Spleen (tissue), 11 donors: ENCODE measurements around the gene SEC24B. TPM values are rescaled to one million over a fixed set of nuclear protein-coding genes. Genes with fewer than 3 reads are reported as not detected.

Experiments used
- DNase-seq: peaks from one replicate; pipeline ENCODE4 v3.0.0-alpha.2; 2020
- H3K27ac ChIP-seq, 8 donors: fragments of 200-600 bp; sonication (generic) in 7 of 8; 1 replicate in 4 of 8; 2 replicates in 4 of 8; pipeline versions ENCODE4 v1.5.0 to v1.8.0; 2016 to 2021; ENCODE audit warnings: inconsistent platforms in 4 of 8, mild to moderate bottlenecking in 4 of 8, moderate library complexity in 1 of 8
- H3K27me3 ChIP-seq, 7 donors: fragments of 200-600 bp; sonication (generic) in 6 of 7; replicated peaks in 1 of 7; 1 replicate in 4 of 7; 2 replicates in 3 of 7; pipeline versions ENCODE4 v1.5.0 to v1.8.0; 2016 to 2021; ENCODE audit warnings: inconsistent platforms in 3 of 7, mild to moderate bottlenecking in 1 of 7
- H3K36me3 ChIP-seq, 6 donors: fragments of 200-600 bp; sonication (generic) in 5 of 6; 1 replicate in 4 of 6; 2 replicates in 2 of 6; pipeline versions ENCODE4 v1.5.0 to v1.8.0; 2016 to 2021; ENCODE audit warnings: inconsistent platforms in 2 of 6
- H3K4me1 ChIP-seq, 6 donors: fragments of 200-600 bp; sonication (generic) in 5 of 6; 1 replicate in 3 of 6; 2 replicates in 3 of 6; pipeline versions ENCODE4 v1.5.0 to v1.8.0; 2016 to 2021; ENCODE audit warnings: inconsistent platforms in 3 of 6
- H3K4me3 ChIP-seq, 8 donors: fragments of 200-600 bp; sonication (generic) in 7 of 8; 1 replicate in 4 of 8; 2 replicates in 4 of 8; pipeline versions ENCODE4 v1.5.0 to v1.8.0; 2016 to 2021; ENCODE audit warnings: inconsistent platforms in 4 of 8, mild to moderate bottlenecking in 4 of 8, moderate library complexity in 2 of 8
- H3K9me3 ChIP-seq, 8 donors: fragments of 200-600 bp; sonication (generic) in 7 of 8; 1 replicate in 4 of 8; 2 replicates in 4 of 8; pipeline versions ENCODE4 v1.5.0 to v1.8.0; 2016 to 2021; ENCODE audit warnings: inconsistent platforms in 4 of 8
- CTCF ChIP-seq, 11 experiments: fragments of 200-600 bp in 7 of 11; fragments of 450-650 bp in 4 of 11; sonication (generic) in 4 of 11; IDR thresholded peaks in 8 of 11; conservative IDR thresholded peaks in 3 of 11; 1 replicate in 7 of 11; 2 replicates in 4 of 11; pipeline versions ENCODE4 v1.4.0 to v1.8.0; 2016 to 2021; ENCODE audit warnings: antibody characterized with exemption in 11 of 11, inconsistent platforms in 4 of 11, mild to moderate bottlenecking in 1 of 11
- POLR2A ChIP-seq, 3 donors: fragments of 450-650 bp; IDR thresholded peaks; one replicate each; pipeline ENCODE4 v1.5.1; 2017; ENCODE audit warnings: antibody characterized with exemption in 3 of 3, mild to moderate bottlenecking in 1 of 3
- POLR2AphosphoS5 ChIP-seq, 3 donors: sonication (generic); formaldehyde crosslinking; IDR thresholded peaks; one replicate each; pipeline ENCODE4 v1.5.1; 2017; ENCODE audit warnings: antibody characterized with exemption in 3 of 3
- WGBS, 5 donors: extraction: QIAGEN DNeasy Blood & Tissue Kit in 3 of 5; methylation state at CpG; one replicate each; pipeline versions ENCODE4 v1.1.5 to v1.1.7; 2013 to 2018; 5-methylcytosine and 5-hydroxymethylcytosine counted together
- intact Hi-C: fragments of 100-400 bp; cut with DNase I; formaldehyde crosslinking; loops from one replicate; pipeline ENCODE4 v1.15.0; 2023; ENCODE audit warnings: low total_unique reads
- polyA plus RNA-seq, 3 donors: library from polyadenylated mRNA; stranded (reverse); fragments of 200-250 nt; gene quantifications; one replicate each; pipeline ENCODE4 v1.2.1, GENCODE V29; 2013
- total RNA-seq, 7 donors: library from RNA; depleted of rRNA in 3 of 7; stranded (reverse); fragments of >200 nt in 3 of 7; fragmentation: NEBNext Ultra II Directional in 4 of 7; extraction: Animal tissue kit (Norgen Biotek cat#: 25700) in 4 of 7; gene quantifications; one replicate each; pipeline versions ENCODE4 v1.1.0 to v1.2.1, GENCODE V29; 2016 to 2021
- donor health status: healthy with polysubstance abuse.
- donor health status: DM: no; HTN: no; CAD: no; lungs with moderate emphysema.
- donor health status: DM: no; HTN: no; CAD: no.
- donor health status: Bipolar disorder and iron deficiency.
- donor health status: healthy.
- donor health status: DM: no; HTN: no; CAD: no.
- donor health status: DM: yes; HTN: yes; CAD: no.

The SEC24B gene
- total and polyA plus RNA-seq, 10 donors = 7.1 to 42.9 (median 32.4) TPM

GRCh38 chr4:109406337-109406931, 27.2 kb upstream of the SEC24B start:
- no peaks in the 10 kb centered on the region for H3K27me3 ChIP-seq
- DNase-seq = no peak
- no peaks in the 10 kb centered on the region for H3K4me1 ChIP-seq
- TF ChIP-seq CTCF (IDR thresholded peaks at IDR 0.05 in 8 of 11, conservative IDR thresholded peaks at IDR 0.05 in 3 of 11) = peak; percentile 20 to 70 (median 53)
- TF ChIP-seq POLR2AphosphoS5 (IDR thresholded peaks at IDR 0.05) = no peak
- intact Hi-C loops = loop anchor here (5.0 to 10.0 kb wide), 2 partner anchors 569 to 722 kb away; no protein-coding TSS in a partner anchor
- H3K36me3 ChIP-seq = no peaks in the 10 kb centered on the region
- no peak overlapping the region for H3K4me3 ChIP-seq
- WGBS, 5 donors = 4 to 15% (median 11%) methylated on average over 2 of the region's 2 CpGs
- no peak overlapping the region for H3K27ac ChIP-seq
- H3K9me3 ChIP-seq = no peaks in the 10 kb centered on the region

- Histone ChIP-seq H3K36me3 (no peaks in the 10 kb centered on the region), H3K4me3 (no peak overlapping the region), H3K27ac (no peak overlapping the region), H3K27me3 (no peaks in the 10 kb centered on the region), H3K4me1 (no peaks in the 10 kb centered on the region), H3K9me3 (no peaks in the 10 kb centered on the region)
- intact Hi-C loops = loop anchor here (5.0 to 10.0 kb wide), 2 partner anchors 570 to 722 kb away; no protein-coding TSS in a partner anchor
- no peak for DNase-seq
- WGBS, 5 donors = 70 to 89% (median 81%) methylated on average over 2 of the region's 2 CpGs
- TF ChIP-seq POLR2AphosphoS5 (IDR thresholded peaks at IDR 0.05) = no peak
- TF ChIP-seq POLR2A (IDR thresholded peaks at IDR 0.05) = no peak
- TF ChIP-seq CTCF (IDR thresholded peaks at IDR 0.05 in 8 of 11, conservative IDR thresholded peaks at IDR 0.05 in 3 of 11) = no peak
These were observed 26.4 kb upstream of the SEC24B start for GRCh38 chr4:109407027-109407737.

DNA sequence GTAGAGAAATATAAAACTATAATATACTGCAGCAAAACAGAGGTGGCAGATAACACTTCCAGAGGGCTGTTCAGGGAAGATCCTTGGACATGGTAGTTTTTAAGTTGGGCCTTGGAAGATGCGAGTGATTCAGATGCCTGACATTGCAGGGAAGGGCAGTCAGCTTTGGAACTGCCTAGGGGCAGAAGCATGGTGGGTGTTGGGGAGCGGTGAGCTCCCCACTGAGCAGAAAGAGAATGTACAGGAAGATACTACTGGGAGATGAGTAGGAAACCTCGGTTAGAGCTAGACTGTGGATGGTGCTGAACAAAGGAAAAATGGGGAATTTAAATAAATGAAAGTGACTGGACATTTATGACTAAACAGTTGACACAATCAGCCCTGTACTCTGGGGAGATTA, 24.9 kb upstream of the SEC24B start:
- Histone ChIP-seq H3K4me1 (no peaks in the 10 kb centered on the region), H3K36me3 (no peaks in the 10 kb centered on the region), H3K27me3 (no peaks in the 10 kb centered on the region), H3K27ac (no peak overlapping the region), H3K9me3 (no peaks in the 10 kb centered on the region), H3K4me3 (no peak overlapping the region)
- no peak for DNase-seq
- intact Hi-C loops = loop anchor here (5.0 to 10.0 kb wide), 2 partner anchors 571 to 724 kb away; no protein-coding TSS in a partner anchor
- WGBS, 5 donors = 80 to 92% (median 87%) methylated on average over 3 of the region's 3 CpGs
- TF ChIP-seq POLR2AphosphoS5 (IDR thresholded peaks at IDR 0.05) = no peak
- no peak for TF ChIP-seq POLR2A (IDR thresholded peaks at IDR 0.05)
- TF ChIP-seq CTCF (IDR thresholded peaks at IDR 0.05 in 8 of 11, conservative IDR thresholded peaks at IDR 0.05 in 3 of 11) = no peak

- H3K9me3 ChIP-seq = no peaks in the 10 kb centered on the region
- DNase-seq = no peak
- no peak for TF ChIP-seq POLR2A (IDR thresholded peaks at IDR 0.05)
- TF ChIP-seq POLR2AphosphoS5 (IDR thresholded peaks at IDR 0.05) = no peak
- no peak for TF ChIP-seq CTCF (IDR thresholded peaks at IDR 0.05 in 8 of 11, conservative IDR thresholded peaks at IDR 0.05 in 3 of 11)
- H3K4me1 ChIP-seq = no peaks in the 10 kb centered on the region
- no peaks in the 10 kb centered on the region for H3K36me3 ChIP-seq
- no peak overlapping the region for H3K27ac ChIP-seq
- no peak overlapping the region for H3K4me3 ChIP-seq
- H3K27me3 ChIP-seq = no peaks in the 10 kb centered on the region
- intact Hi-C loops = no loop called here
- WGBS, 5 donors = 89 to 94% (median 91%) methylated on average over 9 of the region's 9 CpGs
These were observed 23.4 kb upstream of the SEC24B start for GRCh38 chr4:109410226-109410625.
